Measurements from ENCODE around the gene SASH1.

Gene SASH1

GRCh38 chr6:148342350-148343046, at the start of gene SASH1:
Gene SASH1 (plus strand): TSS chr6:148342838. CDS start chr6:148343068, 230 bp downstream.
- Histone ChIP-seq H3K4me1 (ENCODE audit: insufficient read depth, low read length) (no peaks in the 10 kb centered on the region), H3K9me3 (ENCODE audit: insufficient read depth, low read length, severe bottlenecking) (no peaks in the 10 kb centered on the region), H3K27ac (ENCODE audit: low read length) (no peak within 1 kb of the TSS), H2AFZ (ENCODE audit: low read depth, low read length) (no peak within 1 kb of the TSS), H3K27me3 (ENCODE audit: insufficient read depth, low read length, poor library complexity) (no peaks in the 10 kb centered on the region), H3K4me2 (ENCODE audit: insufficient read depth, low read length) (no peak within 1 kb of the TSS), H4K20me1 (ENCODE audit: insufficient read depth, low read length) (no peaks in the 10 kb centered on the region), H3K4me3 (ENCODE audit: low read depth in 1 of 2, low read length in 2 of 2) (no peak within 1 kb of the TSS), H3K79me2 (ENCODE audit: insufficient read depth, low read length) (no peaks in the 10 kb centered on the region), H3K9ac (ENCODE audit: low read depth, low read length) (no peak within 1 kb of the TSS), H3K36me3 (ENCODE audit: insufficient read depth, low read length) (no peaks in the 10 kb centered on the region)
- DNase-seq = no peak
- ATAC-seq (ENCODE audit: insufficient read depth, low read depth) = no peak
- no peak for TF ChIP-seq EZH2 (IDR thresholded peaks at IDR 0.05; ENCODE audit: borderline replicate concordance, low read depth, low read length, severe bottlenecking)
- TF ChIP-seq CTCF (IDR thresholded peaks at IDR 0.05; ENCODE audit: borderline replicate concordance, extremely low read depth, low read length, poor library complexity, severe bottlenecking) = no peak

- H3K79me2 ChIP-seq (ENCODE audit: insufficient read depth, low read length) = no peaks in the 10 kb centered on the region
- H3K4me3 ChIP-seq (ENCODE audit: low read depth in 1 of 2, low read length in 2 of 2) = no peak overlapping the region
- ATAC-seq (ENCODE audit: insufficient read depth, low read depth) (no peak), DNase-seq (no peak)
- no peak for TF ChIP-seq CTCF (IDR thresholded peaks at IDR 0.05; ENCODE audit: borderline replicate concordance, extremely low read depth, low read length, poor library complexity, severe bottlenecking)
- no peak for TF ChIP-seq EZH2 (IDR thresholded peaks at IDR 0.05; ENCODE audit: borderline replicate concordance, low read depth, low read length, severe bottlenecking)
- no peak overlapping the region for H3K4me2 ChIP-seq (ENCODE audit: insufficient read depth, low read length)
- no peaks in the 10 kb centered on the region for H3K36me3 ChIP-seq (ENCODE audit: insufficient read depth, low read length)
- no peak overlapping the region for H3K9ac ChIP-seq (ENCODE audit: low read depth, low read length)
- H3K27me3 ChIP-seq (ENCODE audit: insufficient read depth, low read length, poor library complexity) = peaks cover 12% of the 10 kb centered on the region
- no peak overlapping the region for H2AFZ ChIP-seq (ENCODE audit: low read depth, low read length)
- no peaks in the 10 kb centered on the region for H3K9me3 ChIP-seq (ENCODE audit: insufficient read depth, low read length, severe bottlenecking)
- H3K4me1 ChIP-seq (ENCODE audit: insufficient read depth, low read length) = no peaks in the 10 kb centered on the region
- H3K27ac ChIP-seq (ENCODE audit: low read length) = no peak overlapping the region
- no peaks in the 10 kb centered on the region for H4K20me1 ChIP-seq (ENCODE audit: insufficient read depth, low read length)
Observed at GRCh38 chr6:148293181-148293995, 49.2 kb upstream of the SASH1 start.

GRCh38 chr6:148294059-148294458, 48.6 kb upstream of the SASH1 start:
- Histone ChIP-seq H3K9me3 (ENCODE audit: insufficient read depth, low read length, severe bottlenecking) (no peaks in the 10 kb centered on the region), H3K79me2 (ENCODE audit: insufficient read depth, low read length) (no peaks in the 10 kb centered on the region), H3K4me1 (ENCODE audit: insufficient read depth, low read length) (no peaks in the 10 kb centered on the region), H3K9ac (ENCODE audit: low read depth, low read length) (no peak overlapping the region), H4K20me1 (ENCODE audit: insufficient read depth, low read length) (no peaks in the 10 kb centered on the region), H3K27ac (ENCODE audit: low read length) (no peak overlapping the region), H2AFZ (ENCODE audit: low read depth, low read length) (no peak overlapping the region), H3K4me2 (ENCODE audit: insufficient read depth, low read length) (no peak overlapping the region), H3K36me3 (ENCODE audit: insufficient read depth, low read length) (no peaks in the 10 kb centered on the region), H3K27me3 (ENCODE audit: insufficient read depth, low read length, poor library complexity) (peaks cover 12% of the 10 kb centered on the region), H3K4me3 (ENCODE audit: low read depth in 1 of 2, low read length in 2 of 2) (no peak overlapping the region)
- DNase-seq (no peak), ATAC-seq (ENCODE audit: insufficient read depth, low read depth) (no peak)
- TF ChIP-seq CTCF (IDR thresholded peaks at IDR 0.05; ENCODE audit: borderline replicate concordance, extremely low read depth, low read length, poor library complexity, severe bottlenecking) (no peak), EZH2 (IDR thresholded peaks at IDR 0.05; ENCODE audit: borderline replicate concordance, low read depth, low read length, severe bottlenecking) (no peak)
